ENCODE results near the gene SOD1.

GRCh38 chr21:31667639-31668038 lies 8.1 kb downstream of the SOD1 start:
- TF ChIP-seq CTCF (IDR thresholded peaks at IDR 0.05) (no peak), POLR2A (IDR thresholded peaks at IDR 0.05) (no peak)

All from tibial nerve (tissue), 3 donors.